ENCODE measurements around the gene ERVFRD-1.

Gene ERVFRD-1

DNA sequence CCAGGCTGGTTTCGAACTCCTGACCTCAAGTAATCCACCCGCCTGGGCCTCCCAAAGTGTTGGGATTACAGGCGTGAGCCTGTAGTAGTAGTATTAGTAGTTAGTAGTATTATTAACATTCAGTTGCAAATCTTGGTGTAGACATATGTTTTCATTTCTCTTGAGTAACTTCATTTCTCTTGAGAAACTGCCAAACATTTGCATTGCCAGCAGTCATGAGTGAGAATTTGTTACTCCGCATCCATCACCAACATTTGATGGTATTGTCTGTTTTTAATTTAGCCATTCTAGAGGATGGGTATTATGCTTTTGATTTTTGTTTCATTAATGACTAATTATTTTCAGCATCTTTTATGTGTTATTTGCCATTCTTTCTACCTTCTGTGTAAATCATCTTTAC lies 1.5 kb upstream of the ERVFRD-1 start:
- TF ChIP-seq, protein P1, sequence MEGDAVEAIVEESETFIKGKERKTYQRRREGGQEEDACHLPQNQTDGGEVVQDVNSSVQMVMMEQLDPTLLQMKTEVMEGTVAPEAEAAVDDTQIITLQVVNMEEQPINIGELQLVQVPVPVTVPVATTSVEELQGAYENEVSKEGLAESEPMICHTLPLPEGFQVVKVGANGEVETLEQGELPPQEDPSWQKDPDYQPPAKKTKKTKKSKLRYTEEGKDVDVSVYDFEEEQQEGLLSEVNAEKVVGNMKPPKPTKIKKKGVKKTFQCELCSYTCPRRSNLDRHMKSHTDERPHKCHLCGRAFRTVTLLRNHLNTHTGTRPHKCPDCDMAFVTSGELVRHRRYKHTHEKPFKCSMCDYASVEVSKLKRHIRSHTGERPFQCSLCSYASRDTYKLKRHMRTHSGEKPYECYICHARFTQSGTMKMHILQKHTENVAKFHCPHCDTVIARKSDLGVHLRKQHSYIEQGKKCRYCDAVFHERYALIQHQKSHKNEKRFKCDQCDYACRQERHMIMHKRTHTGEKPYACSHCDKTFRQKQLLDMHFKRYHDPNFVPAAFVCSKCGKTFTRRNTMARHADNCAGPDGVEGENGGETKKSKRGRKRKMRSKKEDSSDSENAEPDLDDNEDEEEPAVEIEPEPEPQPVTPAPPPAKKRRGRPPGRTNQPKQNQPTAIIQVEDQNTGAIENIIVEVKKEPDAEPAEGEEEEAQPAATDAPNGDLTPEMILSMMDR (IDR thresholded peaks at IDR 0.05): no peak
- no peak overlapping the region for H3K27ac ChIP-seq
- no peak overlapping the region for H3K4me3 ChIP-seq
- no peak for DNase-seq (ENCODE audit: low spot score)

DNA sequence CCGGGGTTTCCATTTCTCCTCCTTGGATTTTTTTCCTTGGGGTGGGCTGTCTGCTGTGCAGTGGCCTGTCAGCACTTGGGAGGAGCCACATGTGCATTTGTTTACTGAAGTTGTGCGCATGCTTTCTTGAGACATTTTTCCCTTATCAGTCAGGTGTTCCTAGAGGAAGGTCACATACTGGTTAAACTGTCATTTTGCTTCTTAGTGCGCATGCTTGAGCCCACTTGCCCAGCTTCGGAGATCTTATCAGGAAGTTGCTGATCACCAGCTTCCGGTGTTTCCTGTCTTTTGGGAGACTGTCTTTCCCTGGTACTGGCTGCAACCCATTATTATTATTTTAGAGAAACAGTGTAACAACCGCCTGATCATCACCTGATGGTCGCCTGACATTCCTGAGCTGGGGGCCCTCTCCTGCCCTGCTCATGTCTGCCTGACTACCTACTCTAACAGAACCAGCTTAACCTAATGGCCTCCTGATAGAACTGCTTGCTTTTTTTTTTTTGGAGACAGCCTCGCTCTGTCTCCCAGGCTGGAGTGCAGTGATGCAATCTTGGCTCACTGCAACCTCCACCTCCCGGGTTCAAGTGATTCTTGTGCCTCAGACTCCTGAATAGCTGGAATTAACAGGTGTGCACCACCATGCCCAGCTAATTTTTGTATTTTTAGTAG lies 378 bp upstream of the ERVFRD-1 start:
- no peak overlapping the region for H3K4me3 ChIP-seq
- no peak overlapping the region for H3K27ac ChIP-seq
- DNase-seq (ENCODE audit: low spot score): no peak
- TF ChIP-seq, protein P1 (IDR thresholded peaks at IDR 0.05): no peak

DNA sequence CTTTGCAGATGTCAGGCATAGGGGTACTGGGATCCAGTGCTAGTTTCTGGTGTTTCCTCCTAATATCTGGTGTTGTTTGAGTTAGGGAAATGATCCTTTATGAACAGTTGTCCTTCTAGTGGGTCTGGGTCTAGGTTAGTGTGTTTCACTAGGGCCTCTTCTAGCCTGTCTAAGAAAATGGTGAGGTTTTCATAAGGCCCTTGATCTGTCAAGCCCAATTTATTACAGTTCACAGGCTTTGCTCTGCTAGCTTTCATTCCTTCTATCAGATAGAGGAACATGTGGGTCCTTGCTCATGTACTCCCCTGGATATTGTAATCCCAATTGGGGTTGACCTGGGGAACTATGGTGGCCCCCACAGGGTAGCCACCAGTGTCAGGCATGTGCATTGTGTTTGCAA lies 2.8 kb downstream of the ERVFRD-1 start:
- H3K27ac ChIP-seq: no peak overlapping the region
- no peak overlapping the region for H3K4me3 ChIP-seq
- TF ChIP-seq, protein P1 (IDR thresholded peaks at IDR 0.05): no peak
- no peak for DNase-seq (ENCODE audit: low spot score)

DNA sequence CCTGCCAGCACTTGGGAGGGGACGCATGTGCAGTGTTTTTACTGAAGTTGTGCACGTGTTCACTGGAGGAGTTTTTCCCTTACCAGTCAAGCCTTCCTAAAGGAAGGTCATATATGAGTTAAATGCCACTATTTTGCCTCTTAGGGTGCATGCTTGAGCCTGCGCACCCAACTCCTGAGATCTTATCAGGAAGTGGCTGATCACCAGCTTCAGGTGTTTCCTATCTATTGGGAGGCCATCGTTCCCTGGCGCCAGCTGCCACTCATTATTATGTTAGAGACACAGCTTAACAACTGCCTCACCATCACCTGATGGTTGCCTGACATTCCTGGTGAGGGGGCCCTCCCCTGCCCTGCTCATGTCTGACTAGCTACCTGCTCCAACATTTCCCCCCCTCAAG lies 8.5 kb downstream of the ERVFRD-1 start:
- H3K27ac ChIP-seq: no peak overlapping the region
- TF ChIP-seq, protein P1 (IDR thresholded peaks at IDR 0.05): no peak
- no peak overlapping the region for H3K4me3 ChIP-seq
- no peak for DNase-seq (ENCODE audit: low spot score)

DNA sequence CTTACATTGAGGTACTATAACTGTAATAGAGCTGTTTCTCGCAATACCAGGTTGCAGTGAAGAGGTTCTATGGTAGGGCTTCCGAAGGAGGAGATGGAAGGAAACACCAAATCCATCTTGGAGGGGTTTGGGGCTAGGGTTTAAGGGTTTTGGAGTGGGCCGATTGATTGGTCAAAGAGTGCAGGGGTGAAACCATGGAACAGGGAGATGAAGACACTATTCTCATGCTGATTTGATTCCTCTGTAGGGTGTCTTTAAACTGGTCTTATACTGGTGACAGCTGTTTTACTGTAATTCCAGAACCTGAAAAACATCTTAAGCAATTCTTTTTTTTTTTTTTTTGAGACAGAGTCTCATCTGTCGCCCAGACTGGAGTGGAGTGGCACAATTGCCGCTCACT lies 10.1 kb downstream of the ERVFRD-1 start:
- Histone ChIP-seq H3K27ac (no peak overlapping the region), H3K4me3 (no peak overlapping the region)
- TF ChIP-seq, protein P1 (IDR thresholded peaks at IDR 0.05): no peak
- DNase-seq (ENCODE audit: low spot score): no peak

DNA sequence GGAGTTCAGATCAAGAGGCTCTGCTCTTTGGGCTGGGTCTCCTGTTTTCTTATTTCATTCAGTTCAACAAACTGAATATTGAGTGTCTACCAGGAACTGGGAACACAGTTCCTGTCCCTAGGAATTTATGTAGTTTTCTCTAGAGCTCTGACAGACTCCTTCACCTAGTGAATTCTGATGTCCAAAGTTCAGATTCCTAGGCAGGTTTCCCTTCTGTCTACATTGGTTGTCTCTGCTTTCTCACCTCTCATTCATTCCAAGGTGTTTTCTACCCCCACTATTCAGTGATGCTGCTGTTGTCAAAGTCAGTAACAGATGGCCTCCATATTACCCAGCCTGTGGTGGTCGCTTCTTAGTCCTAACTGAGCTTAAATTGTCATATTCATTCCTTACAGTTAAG lies 13.5 kb downstream of the ERVFRD-1 start:
- DNase-seq (ENCODE audit: low spot score): no peak
- Histone ChIP-seq H3K4me3 (no peak overlapping the region), H3K27ac (no peak overlapping the region)
- TF ChIP-seq, protein P1 (IDR thresholded peaks at IDR 0.05): no peak

DNA sequence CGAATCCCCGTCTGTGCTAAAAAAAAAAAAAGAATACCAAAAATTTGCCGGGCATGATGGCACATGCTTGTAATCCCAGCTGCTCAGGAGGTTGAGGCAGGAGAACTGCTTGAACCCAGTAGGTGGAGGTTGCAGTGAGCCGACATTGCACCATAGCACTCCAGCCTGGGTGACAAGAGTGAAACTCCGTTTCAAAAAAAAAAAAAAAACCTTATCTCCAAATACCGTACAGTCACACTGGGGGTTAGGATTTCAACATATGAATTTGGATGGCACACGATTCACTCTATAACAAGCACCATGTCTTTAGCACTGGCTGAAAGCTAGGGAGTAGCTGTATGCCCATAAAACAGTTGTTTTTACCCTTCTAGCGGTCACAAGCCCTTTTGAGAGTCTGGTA lies 14.0 kb downstream of the ERVFRD-1 start:
- DNase-seq (ENCODE audit: low spot score): no peak
- TF ChIP-seq, protein P1 (IDR thresholded peaks at IDR 0.05): no peak
- no peak overlapping the region for H3K27ac ChIP-seq
- no peak overlapping the region for H3K4me3 ChIP-seq
